ENCODE data around the gene NEU4. TPM values are rescaled to one million over a fixed set of nuclear protein-coding genes. Genes with fewer than 3 reads are reported as not detected.

Gene NEU4
- total and polyA plus RNA-seq, 8 donors: 0.31 to 0.42 TPM; not detected in 6

DNA sequence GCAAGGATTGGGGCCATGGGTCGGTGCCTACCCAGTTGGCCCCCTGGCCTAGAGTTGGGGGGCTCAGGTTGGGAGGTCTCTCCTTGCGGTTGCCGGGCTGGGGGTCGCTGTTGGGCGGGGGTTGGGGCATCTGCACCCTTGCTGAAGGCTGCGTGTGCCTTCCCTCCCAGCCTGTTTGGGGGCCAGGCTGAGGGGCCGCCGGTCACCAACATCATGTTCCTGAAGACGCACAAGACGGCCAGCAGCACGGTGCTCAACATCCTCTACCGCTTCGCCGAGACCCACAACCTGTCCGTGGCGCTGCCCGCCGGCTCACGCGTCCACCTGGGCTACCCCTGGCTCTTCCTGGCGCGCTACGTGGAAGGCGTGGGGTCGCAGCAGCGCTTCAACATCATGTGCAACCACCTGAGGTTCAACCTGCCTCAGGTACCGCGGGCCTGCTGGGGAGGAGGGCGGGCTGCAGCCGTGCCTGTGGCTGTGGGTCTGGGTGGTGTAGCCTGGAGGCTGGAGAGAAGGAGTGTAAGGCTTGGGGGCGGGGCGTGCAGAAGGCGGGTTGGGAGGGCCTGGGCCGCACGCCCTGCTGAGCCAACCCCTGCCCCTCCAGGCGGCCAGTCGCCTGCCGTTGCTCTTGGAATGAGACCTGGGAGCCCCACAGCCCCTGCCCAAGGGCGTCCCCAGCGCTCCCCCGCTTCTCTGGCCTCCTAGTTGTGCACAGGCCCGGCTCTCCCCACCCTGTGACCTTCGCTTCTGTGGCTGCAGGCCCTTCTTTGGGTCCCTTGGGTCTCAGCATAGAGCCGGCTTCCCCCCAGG, 7.2 kb upstream of the NEU4 start:
- Histone ChIP-seq H3K27me3 (peaks cover 0 to 12% (median 5%) of the 10 kb centered on the region in 4 donors), H3K36me3 (no peaks in the 10 kb centered on the region), H3K4me1 (peaks cover 0 to 7% (median 3%) of the 10 kb centered on the region in 3 donors), H3K4me3 (no peak overlapping the region), H3K9me3 (no peaks in the 10 kb centered on the region), H3K27ac (no peak overlapping the region)
- WGBS, 2 donors: 66 to 74% methylated on average over 39 to 44 of the region's 44 CpGs
- FAIRE-seq: no peak
- DNase-seq: peak in 3 of 6 donors; percentile 11 to 63 (median 28)
- ATAC-seq: no peak
- TF ChIP-seq, protein P1, sequence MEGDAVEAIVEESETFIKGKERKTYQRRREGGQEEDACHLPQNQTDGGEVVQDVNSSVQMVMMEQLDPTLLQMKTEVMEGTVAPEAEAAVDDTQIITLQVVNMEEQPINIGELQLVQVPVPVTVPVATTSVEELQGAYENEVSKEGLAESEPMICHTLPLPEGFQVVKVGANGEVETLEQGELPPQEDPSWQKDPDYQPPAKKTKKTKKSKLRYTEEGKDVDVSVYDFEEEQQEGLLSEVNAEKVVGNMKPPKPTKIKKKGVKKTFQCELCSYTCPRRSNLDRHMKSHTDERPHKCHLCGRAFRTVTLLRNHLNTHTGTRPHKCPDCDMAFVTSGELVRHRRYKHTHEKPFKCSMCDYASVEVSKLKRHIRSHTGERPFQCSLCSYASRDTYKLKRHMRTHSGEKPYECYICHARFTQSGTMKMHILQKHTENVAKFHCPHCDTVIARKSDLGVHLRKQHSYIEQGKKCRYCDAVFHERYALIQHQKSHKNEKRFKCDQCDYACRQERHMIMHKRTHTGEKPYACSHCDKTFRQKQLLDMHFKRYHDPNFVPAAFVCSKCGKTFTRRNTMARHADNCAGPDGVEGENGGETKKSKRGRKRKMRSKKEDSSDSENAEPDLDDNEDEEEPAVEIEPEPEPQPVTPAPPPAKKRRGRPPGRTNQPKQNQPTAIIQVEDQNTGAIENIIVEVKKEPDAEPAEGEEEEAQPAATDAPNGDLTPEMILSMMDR (IDR thresholded peaks at IDR 0.05): no peak
- intact Hi-C loops (cut with DNase I): no loop called here

DNA sequence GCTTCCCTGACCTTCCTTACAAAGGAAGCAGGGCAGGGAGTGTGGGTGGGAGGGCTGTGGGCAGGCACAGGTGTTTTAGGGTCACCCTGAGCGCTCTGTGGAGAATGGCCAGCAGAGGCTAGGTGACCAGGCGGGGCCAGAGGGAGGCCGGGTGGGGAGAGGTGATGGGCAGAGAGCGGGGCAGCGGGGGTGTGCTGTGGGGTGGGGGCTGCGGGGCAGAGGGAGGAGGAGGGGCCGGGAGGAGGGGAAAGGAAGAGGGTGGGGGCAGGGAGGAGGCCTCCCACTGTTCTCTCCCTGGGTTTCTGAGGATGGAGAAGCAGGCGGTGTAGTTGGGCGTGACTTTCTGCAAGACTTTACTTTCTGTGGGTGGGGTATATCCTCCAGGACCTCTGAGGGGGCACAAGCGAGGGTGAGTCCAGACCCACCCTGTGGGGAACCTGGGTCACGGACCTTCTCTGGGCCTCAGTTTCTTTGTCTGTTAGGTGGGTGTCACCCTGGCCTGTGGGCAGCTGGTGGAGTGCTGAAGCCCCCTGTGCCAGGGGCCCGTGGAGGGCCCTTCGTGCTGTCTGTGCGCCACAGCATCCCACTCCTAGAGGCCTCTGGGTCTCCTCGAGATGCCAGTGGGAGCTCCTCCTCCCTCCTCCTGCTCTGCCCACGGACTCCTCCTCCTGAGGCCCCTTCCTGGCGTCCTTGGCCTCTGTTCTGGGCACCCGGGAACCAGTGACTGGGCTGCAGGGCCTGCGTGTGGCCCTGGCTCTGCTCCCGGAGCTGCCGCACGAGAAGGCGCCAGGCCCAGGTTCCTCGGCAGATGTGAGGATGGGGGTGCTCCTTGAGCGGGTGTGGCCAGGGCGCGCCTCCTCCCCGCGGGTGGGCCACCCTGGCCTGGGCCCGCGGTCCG, 6.3 kb upstream of the NEU4 start:
- H3K4me3 ChIP-seq: peak overlapping the region in 2 of 4 donors; percentile 29 to 51
- no peaks in the 10 kb centered on the region for H3K36me3 ChIP-seq
- TF ChIP-seq, protein P1 (IDR thresholded peaks at IDR 0.05): no peak
- intact Hi-C loops (cut with DNase I): no loop called here
- WGBS, 2 donors: 42 to 52% methylated on average over 24 to 32 of the region's 32 CpGs
- H3K27ac ChIP-seq: no peak overlapping the region
- ATAC-seq (peak in 1 of 4 donors; percentile 11), FAIRE-seq (no peak), DNase-seq (peak in 4 of 6 donors; percentile 9 to 57 (median 34))
- H3K27me3 ChIP-seq: peaks cover 0 to 12% (median 5%) of the 10 kb centered on the region in 4 donors
- H3K4me1 ChIP-seq: peaks cover 0 to 7% (median 3%) of the 10 kb centered on the region in 3 donors
- no peaks in the 10 kb centered on the region for H3K9me3 ChIP-seq

DNA sequence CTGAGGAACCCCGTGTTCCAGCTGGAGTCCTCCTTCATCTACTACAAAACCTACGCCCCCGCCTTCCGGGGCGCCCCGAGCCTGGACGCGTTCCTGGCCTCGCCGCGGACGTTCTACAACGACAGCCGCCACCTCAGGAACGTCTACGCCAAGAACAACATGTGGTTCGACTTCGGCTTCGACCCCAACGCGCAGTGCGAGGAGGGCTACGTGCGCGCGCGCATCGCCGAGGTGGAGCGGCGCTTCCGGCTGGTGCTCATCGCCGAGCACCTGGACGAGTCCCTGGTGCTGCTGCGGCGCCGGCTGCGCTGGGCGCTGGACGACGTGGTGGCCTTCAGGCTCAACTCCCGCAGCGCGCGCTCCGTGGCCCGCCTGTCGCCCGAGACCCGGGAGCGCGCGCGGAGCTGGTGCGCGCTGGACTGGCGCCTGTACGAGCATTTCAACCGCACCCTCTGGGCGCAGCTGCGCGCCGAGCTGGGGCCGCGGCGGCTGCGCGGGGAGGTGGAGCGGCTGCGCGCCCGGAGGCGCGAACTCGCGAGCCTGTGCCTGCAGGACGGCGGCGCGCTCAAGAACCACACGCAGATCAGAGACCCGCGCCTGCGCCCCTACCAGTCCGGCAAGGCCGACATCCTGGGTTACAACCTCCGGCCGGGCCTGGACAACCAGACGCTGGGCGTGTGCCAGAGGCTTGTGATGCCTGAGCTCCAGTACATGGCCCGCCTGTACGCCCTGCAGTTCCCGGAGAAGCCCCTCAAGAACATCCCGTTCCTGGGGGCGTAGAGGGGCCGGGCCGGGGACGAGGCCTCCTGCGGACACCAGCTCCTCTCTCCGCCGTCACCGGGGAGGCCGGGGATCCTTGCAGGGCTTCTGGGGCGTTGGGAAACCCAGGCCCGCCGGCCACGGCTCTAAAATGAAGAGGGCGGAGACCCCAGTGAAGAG, 5.3 kb upstream of the NEU4 start:
- Histone ChIP-seq H3K4me1 (peaks cover 0 to 7% (median 3%) of the 10 kb centered on the region in 3 donors), H3K27me3 (peaks cover 0 to 12% (median 5%) of the 10 kb centered on the region in 4 donors), H3K27ac (no peak overlapping the region), H3K9me3 (no peaks in the 10 kb centered on the region), H3K36me3 (no peaks in the 10 kb centered on the region), H3K4me3 (peak overlapping the region; percentile 1 to 51 (median 28))
- TF ChIP-seq, protein P1 (IDR thresholded peaks at IDR 0.05): no peak
- FAIRE-seq: no peak
- WGBS, 2 donors: 3 to 4% methylated on average over 87 to 109 of the region's 109 CpGs
- intact Hi-C loops (cut with DNase I): no loop called here
- ATAC-seq: peak; percentile 59 to 75 (median 68)
- DNase-seq: peak in 5 of 6 donors; percentile 14 to 84 (median 58)

All from pancreas (tissue), 10 donors.